Measurements from ENCODE around the gene XCL2.

DNA sequence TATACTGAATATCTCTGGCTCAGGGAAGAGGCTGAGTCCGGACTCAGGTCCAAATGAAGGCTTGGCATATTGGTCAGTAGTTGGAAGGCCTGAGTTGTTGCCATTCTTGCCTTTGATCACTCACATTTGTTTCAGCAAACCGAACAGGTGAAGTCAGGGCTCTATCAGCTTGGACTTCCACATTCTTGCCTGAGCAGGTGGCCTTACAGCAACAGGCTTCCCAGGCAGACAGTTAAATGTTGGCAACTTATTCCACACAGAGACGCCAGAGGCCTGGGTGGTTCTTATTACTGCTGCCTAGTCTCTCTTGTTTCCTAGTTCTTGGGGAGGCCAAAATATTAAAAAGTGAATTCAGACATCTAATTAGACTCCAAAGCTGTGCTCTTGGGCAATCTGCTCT lies 36.6 kb downstream of the XCL2 start:
- TF ChIP-seq POLR2A (IDR thresholded peaks at IDR 0.05; ENCODE audit: low read length) (no peak), GATA1 (IDR thresholded peaks at IDR 0.05; ENCODE audit: low read depth, low read length) (no peak)
